LHCN-M2 (cell line): ENCODE data around the gene S100A8. TPM values are rescaled to one million over a fixed set of nuclear protein-coding genes. Genes with fewer than 3 reads are reported as not detected.
"Not testable (repeated sequence)": the region's sequence is repeated elsewhere in the genome, so short reads cannot be mapped to it uniquely, and the experiment has no call there.

Experiments
- DNase-seq: peaks from one replicate; pipeline ENCODE4 v3.0.0-alpha.2; 2012; ENCODE audit warnings: low read depth
- total RNA-seq: library from RNA; depleted of rRNA; stranded (reverse); fragments of >200 nt; gene quantifications from 2 replicates; pipeline ENCODE4 v1.2.3, GENCODE V29; 2014

The S100A8 gene
- total RNA-seq, 1 experiment from 2014 or later = not detected

DNA sequence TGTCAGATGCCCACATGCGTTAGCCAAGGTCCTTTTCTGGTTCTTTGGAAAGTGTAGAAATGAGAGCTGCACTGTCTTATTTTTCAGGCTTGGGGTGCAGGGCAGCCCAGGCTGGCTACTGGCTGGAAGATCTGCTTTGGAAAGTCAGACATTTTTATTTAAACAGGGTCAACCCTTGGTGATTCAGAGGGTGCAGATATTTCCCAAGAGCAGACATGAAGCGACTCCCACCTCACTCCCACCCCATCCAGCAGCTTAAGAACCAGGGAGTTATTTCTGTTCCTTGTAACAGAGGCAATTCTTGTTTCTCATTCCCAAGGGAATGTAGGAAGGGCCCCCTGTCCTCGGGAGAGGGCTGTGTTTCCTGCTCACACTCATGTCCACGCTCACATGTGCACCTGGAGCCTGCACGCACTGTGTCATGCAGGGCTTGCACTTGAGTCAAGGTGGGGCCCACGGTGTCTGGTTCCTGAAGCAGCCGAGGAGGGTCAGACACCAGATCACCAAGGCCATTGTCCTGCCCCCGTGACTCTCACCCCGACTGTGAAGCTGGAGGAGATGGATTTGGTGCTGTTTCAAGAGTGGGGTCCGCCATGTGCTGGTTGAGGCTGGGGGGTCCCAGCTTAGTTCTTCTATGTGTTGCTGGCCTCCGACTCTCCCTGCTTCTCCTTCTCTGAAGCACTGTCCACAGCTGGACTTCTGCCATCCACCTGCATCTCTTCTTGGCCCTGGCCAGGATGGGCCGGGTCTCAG, 26.4 kb upstream of the S100A8 start:
- no peak for DNase-seq

DNA sequence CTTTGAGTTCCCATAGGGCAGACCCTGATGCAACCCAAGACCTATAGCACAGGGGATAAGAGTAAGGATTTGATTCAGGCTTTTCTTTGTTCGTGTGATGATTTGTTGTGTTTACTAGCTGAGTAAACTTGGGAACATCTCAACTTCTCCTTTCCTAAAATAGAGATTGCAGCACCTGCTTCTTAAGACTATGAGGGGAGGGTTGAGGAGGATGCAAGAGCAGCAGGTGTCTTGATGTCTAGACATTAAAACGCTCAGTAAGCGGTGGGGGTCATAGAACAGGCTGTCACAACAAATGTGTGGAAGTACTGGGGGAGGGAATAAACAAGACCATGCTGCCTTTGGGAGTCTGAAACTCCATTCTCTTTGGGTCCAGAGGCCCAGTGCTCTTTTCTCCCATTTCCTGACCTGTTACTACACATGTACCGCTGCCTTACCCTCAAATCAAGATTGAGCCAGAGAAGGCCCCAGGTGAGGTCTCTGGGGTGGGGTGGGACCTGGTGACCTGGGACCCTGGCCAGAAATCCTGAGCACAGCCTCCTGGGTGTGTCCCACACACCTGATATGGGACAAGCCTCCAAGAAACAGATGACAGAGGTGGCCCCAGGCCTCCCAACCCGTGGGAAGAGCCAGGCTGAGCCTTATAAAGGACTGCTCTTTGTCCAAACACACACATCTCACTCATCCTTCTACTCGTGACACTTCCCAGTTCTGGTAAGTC, 25.1 kb upstream of the S100A8 start, which contains the start of gene S100A7A:
S100A7A (plus strand) TSS at position 671 of the 721 bp plus-strand sequence. CDS start 1,563 bp downstream, outside the sequence.
- DNase-seq = no peak

DNA sequence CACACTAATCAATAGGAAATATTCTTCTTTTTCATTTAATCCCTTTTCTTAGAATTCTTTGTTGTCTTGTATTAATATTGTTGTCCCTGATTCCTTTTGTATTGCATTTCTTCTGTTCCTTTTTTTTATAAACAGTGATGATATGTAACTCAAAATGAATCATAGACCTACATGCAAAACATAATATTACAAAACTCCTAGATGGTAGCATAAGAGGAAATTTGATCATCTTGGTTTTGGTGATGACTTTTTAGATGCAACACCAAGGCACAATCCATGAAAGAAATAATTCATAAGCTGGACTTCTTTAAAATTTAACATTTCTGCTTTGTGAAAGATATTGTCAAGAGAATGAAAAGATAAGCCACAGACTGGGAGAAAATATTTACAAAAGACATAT, 23.1 kb upstream of the S100A8 start:
- DNase-seq = not testable (repeated sequence)

DNA sequence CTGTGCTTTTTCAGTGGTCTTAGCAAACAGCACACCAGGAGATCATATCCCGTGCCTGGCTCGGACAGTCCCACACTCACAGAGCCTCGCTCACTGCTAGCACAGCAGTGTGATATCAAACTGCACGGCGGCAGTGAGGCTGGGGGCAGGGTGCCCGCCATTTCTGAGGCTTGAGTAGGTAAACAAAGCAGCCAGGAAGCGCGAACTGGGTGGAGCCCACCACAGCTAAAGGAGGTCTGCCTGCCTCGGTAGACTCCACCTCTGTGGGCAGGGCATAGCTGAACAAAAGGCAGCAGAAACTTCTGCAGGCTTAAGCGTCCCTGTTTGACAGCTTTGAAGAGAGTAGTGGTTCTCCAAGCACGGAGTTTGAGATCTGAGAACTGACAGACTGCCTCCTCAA, 16.4 kb upstream of the S100A8 start:
- DNase-seq = not testable (repeated sequence)

DNA sequence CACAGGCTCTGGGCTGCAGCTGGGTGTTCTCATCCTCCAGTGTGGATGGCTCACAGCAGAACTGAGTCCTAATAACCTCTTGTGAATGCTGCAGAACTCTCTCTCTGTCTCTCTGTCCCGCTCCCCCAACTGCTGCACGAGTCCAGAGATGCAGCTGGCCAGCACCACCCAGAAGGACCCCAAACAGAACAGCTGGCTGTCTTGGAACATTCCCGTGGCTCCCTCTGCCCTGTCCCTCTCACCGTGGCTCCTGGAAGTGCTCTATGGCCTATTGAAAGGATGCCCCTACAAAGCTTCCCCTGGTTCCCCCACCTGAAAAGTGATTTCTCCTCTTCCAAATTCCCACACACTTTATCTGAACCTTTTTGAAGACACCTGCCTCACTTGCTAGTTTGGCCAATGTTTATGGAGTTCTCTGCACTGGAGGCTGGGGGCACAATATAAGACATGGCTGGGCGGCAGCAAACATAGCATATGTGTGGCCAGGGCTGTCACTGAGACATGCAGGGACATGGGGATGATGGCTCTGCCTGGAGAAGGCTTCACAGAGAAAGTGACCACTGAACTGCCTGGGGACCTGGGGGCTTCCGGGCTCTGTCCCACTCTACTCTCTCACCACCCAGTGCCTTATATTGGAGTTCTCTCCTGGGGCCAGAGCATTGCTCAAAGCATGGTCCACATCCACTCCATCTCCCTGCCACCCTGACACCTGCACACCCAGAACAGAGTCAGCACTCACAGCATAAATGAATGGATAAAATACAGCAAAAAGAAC, 15.1 kb upstream of the S100A8 start:
- not testable (repeated sequence) for DNase-seq

DNA sequence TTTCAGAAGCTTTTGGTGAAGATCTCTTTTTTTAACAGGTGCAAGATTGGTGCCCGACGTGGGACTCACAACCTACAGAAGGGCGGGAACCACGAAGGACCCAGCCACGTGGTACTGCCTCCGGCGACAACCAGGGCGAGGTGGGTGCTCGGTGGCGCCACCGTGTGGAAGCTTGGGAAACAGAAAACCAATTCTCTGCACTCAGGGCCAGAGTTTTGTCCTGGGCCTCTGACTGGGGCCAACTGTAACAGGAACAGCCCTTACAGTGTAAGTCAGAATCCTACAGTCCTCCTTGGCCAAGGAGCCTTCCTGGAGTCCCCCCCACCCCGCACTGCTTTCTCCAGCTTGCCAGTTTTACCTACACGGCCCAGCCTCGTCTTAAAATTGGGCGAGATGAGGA, 13.9 kb upstream of the S100A8 start:
- DNase-seq = no peak

DNA sequence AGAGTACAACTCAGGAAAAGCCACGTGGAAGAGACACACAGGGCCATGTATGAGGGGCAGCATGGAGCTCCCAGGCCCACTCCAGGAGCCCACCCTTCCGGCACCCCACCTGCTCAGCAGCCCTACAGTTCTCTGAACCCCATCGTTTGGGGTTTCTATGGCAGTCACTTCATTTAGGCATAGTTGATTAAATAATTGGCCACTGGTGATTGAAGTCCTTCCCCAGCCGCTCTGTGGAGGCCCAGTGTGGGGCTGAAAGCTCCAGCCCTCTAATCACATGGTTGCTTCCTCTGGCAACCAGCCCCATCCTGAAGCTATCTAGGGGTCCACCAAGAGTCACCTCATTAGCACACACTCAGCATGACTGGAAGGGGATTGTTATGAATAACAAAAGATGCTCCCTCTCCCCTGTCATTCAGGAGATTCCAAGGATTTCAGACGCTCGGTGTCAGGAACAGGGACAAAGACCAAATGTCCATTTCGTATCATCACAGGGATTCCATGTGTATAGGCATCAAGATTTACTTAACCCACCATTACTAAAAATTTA, 13.3 kb upstream of the S100A8 start:
- no peak for DNase-seq

DNA sequence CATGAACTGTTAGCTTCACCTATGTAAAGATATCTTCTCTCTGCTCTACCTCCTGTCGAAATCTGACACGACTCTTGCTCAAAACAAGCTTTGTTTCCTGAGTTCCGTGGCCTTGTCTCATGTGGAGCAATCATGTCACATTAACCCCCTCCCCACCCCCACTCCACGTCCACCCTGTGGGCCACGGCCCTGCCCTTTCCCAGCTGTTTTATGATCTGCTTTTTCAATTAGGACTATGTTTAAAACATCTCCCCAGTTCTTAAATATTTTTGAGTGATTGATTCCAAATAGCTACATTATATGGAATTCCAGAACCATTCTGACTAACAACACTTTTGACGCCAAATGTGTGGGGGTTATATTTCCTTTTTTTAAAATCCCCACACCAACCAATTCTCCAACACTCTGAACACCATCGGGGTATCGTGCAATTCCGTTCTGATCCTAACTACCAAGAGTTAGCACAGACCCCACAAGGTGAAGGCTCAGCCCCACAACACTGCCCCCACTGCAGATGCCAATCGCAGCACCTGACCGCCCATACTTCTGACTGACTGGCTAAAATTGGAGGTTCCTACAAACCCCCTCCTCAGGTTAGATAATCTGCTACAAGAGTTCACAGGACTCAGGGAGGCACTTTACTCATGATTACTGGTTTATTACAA, 12.7 kb upstream of the S100A8 start:
- DNase-seq = no peak

DNA sequence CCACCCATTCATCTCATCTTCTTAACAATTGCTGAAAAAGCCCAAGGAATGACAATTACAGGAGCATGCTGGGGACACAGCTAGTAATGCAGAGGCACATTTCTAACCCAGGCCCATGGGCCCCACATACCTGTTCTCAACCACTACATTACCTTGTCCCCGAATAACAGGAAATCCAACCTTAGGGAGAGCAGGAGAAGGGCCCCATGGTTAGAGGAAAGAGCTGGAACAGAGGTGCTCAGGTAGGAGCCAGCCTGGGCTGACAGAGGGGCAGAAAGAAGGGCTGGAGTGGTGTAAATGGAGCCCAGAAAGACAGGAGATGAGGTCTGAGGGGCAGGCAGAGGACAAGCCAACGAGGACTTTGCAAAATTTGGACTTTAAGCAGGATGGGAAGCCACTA, 11.4 kb upstream of the S100A8 start:
- no peak for DNase-seq

DNA sequence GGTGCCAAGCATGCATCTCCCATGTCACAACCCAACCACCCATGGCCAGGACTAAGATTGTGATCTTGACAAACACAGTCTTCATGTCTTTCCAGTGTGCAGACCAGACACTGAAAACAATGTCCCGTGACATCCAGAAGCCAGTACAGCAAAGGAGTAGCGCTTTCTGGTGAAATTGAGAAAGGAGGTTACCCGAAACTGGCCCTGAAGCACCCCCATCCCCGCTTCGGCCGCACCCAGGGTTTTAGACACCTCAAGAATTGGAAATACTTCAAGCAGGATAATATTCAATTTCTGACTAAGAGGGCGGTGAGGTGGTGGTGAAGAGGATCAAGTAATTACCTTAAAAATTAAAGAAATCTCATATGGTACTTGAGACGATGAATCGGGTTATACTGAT, 10.6 kb upstream of the S100A8 start:
- DNase-seq = no peak

DNA sequence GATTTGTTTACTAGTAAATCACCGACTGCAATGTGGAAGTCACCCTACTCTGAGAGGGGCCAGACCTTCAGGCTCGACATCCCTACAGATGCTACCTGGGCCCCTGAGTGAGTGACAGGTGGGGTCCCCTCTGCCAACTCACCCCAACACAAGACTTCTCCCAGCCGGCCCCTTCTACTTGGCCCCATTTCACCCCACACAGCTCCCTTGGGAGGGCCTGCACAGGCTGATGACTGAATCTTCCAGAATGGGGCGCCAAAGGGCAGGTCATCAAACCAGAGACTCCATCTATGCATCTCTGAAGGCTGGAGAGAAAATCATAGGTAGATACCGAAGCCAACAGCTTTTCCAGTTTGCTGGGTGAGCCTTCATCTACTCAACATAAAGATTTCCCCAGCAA, 9.4 kb upstream of the S100A8 start:
- DNase-seq = no peak

DNA sequence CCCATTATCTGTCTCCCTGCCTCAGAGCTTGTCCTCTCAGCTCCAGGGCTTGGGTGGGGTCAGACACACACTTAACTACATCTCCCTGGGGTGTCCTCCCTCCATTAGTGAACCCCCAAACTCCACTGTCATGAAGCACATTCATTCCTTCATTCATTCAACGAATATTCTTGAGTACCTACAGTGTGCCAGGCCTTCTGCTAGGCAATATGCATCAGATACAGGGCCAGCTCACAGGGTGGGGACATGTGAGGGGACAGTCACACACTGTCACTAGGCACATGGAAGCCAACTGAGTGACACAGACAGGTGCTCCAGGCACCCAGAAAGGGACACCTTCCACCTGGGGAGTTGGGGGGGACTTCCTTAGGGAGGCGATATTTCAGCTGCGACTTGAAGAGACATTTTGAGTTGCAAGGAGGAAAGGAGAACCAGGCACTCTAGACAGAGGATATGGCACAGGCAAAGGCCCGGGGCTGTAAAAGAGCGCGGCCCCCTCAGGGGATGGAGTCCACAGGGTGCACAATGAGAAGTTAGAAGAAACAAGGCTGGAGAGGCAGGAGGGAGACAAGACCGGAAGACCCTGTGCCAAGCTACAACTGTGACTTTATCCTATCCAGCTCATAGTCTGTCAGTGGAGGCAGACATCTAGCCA, 8.7 kb upstream of the S100A8 start:
- no peak for DNase-seq

DNA sequence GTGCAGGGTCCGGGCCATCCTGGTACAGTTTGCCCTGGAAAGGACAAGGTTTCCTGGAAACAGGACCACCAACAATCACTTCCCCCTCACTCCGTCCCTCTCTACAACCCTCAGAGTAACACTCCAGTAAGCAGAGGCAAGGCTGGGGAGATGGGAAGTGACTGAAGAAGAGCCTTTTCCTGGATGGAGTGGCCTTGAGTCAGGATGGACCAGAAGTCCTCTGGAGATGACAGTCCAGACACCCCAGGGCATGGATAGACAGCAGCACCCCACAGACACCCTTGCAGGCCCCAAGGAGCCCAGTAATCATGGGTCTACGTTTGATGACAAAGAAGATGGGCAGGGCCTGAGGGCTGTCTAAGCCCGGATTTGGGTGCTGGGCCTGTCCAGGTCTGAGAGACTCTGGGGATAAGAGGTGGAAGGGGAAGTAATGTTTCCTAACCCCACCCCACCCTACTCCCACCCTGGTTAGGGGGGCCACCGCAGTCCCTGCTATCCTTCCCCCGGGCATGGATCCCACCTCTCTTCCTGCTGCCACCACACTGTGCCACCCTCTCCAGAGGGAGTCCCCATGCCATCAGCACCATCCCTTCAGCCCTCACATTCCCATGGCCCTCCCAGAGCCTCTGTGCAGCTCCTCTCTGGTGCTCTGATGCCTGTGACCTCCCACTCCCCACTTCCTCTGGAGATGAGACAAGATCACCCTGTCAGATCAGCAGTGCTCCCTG, 7.2 kb upstream of the S100A8 start:
- no peak for DNase-seq

DNA sequence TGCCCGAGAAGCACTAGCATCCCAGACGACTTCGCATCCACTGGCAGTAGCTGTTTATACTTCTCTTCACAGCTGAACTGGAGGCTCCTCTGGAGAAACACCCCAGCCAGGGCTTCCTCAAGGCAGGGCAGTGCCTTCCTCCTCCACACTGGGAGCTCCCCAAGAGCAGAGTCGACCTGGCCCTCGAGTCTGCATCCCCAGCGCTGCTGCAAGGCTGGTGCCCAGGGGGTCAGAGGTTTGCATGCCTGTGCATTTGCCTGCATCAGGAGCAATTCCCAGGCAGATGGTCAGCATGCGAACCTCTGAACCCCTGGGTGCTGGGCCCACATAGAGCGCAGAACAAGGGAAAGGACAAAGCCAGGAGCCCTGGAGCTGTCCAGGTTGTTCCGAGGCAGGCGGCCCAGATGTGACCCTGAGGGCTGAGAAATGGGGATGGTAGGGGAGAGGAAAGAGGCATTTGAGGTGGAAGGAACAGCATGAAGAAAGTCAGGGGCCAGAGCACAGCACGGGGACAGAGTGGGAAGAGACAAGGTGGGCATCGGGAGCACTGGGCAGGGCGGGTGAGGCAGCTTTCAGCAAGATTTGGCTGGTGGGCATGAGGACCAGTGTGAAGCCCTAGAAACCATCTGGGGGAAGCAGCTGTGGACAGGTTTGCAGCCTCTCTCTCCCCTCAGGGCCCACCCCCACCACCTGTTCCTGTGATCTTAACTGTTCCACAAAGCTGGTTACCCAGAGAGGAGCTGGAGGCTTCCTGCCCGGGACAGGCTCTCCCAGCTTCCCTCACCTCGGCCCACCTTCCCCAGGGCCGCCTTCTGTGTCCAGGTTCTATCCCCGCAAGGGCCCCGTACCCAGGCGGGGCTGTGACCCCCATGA, 6.4 kb upstream of the S100A8 start:
- DNase-seq = no peak

DNA sequence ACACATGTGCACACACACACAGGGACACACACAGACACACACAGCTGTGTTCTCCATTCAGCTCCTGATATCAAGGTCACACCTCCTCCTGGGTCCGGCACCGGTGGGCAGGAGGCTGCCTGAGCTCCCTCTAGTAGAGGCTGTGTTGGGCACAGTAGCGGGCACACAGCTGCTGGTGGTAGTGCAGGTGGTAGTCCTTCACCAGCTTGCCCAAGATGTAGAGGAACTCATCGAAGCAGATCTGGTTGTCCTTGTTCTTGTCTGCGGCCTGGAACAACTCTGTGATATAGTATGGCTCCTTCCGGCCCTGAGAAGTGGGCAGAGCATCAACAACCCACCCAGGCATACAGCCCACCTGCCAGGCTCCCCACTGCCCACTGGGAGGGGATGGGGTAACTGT, 5.6 kb upstream of the S100A8 start:
- no peak for DNase-seq

DNA sequence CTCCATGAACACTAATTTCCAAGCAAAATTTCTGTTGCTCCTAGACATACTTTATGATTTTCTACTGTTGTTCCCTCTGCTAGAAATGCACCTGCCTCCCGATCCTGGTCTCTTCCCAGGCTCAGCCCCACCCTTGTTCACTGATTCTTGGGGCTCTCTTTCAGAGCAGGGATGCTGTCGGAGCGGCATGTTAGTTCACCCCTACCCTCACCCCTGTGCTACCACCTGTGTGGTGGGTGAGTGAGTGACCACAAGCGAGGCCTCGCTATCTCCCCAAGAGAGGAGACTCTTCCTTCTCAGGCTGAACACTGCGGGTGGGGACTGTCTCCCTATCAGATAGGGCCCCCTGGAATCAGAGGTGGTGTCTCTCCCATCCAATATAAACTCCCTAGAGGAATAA, 4.9 kb upstream of the S100A8 start:
- DNase-seq = no peak

DNA sequence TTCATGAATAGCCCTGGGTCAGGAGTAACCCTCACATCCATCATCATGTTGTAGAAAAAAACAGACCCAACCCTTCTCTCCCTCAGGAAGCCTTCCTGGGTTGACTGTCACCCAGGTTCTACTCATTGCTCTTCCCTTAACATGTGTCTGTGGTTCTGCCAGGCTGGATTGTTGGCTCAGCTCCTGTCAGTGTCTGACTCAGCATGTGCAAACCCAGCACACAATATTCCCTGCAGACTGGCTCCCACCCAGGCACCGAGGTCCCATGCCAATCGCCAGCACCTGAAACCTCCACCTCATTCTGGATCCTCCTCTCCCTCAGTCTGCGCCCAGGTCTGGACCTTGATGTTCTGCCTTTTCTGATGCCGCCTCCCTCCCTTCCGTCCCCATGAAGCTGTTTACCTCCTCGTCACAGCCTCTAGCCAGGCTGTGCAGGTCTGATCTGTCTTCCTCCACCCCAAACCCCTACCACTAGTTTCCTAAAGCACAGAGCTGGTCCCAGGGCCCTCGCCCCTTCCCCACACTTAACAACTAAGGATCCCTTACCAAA, 4.3 kb upstream of the S100A8 start:
- no peak for DNase-seq

DNA sequence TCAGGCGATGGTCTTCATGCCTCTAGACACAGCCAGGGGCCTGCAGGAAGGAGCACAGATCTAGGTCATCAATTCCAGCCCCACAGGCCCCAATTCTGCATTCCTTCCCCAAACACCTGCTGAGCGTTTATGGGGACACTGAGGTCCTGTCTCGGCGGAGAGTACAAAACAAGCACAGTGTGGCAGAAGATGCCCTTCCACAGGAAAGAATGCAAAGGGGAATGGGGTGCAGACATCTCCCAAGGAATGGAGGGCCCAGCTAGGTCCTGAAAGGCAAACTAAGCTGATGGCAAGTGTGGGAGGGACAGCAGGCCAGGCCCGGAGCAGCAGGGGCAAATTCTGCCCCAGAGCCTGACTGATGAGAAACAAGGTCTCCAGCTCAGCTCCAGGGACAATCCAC, 3.5 kb upstream of the S100A8 start:
- DNase-seq = no peak

DNA sequence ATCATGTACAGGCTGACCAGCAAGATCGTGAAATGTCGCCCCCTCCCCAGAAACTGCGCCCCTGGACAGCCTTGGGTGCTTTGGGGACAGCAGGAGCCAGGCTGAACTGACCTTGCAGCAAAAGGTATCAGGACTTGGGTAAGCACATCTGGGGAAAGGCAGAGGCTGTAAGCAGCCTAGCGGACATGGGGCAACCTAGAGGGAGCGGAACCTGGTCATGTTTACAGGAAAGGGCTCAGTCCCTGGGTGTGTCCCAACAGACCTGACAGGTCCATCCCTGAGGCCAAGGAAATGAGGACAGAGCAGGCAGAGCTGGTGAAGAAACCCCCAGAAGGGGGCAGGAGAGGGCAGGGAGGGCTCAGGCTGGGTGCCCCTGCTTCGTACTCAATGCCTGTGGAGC, 3.1 kb upstream of the S100A8 start:
- DNase-seq = no peak
